IPS-NIHi7 (cell line): Measurements from ENCODE around the gene STX18.

Experiments
- DNase-seq: peaks from one replicate; pipeline ENCODE4 v3.0.0; 2012; ENCODE audit warnings: mixed read lengths; ENCODE audit errors: extremely low spot score

STX18 gene

GRCh38 chr4:4419896-4420295, 122.0 kb downstream of the STX18 start:
- no peak for DNase-seq

- no peak for DNase-seq
Observed at GRCh38 chr4:4418676-4419390, 123.0 kb downstream of the STX18 start.

- no peak for DNase-seq
Observed at GRCh38 chr4:4417886-4418285, 124.0 kb downstream of the STX18 start.

- DNase-seq: no peak
Observed at GRCh38 chr4:4416981-4417380, 124.9 kb downstream of the STX18 start.

GRCh38 chr4:4415806-4416805, 125.7 kb downstream of the STX18 start:
- DNase-seq: no peak

GRCh38 chr4:4415107-4415805, 126.6 kb downstream of the STX18 start:
- DNase-seq: no peak

- no peak for DNase-seq
Observed at GRCh38 chr4:4413806-4414205, 128.0 kb downstream of the STX18 start.

GRCh38 chr4:4413373-4413725, 128.5 kb downstream of the STX18 start:
- no peak for DNase-seq

GRCh38 chr4:4412641-4413372, 129.0 kb downstream of the STX18 start:
- DNase-seq: no peak

GRCh38 chr4:4411906-4412305, 129.9 kb downstream of the STX18 start:
- DNase-seq: no peak

GRCh38 chr4:4410271-4410670, 131.6 kb downstream of the STX18 start:
- no peak for DNase-seq

GRCh38 chr4:4409416-4410115, 132.3 kb downstream of the STX18 start:
- no peak for DNase-seq

- no peak for DNase-seq
Observed at GRCh38 chr4:4408576-4409335, 133.1 kb downstream of the STX18 start.

GRCh38 chr4:4408132-4408523, 133.7 kb downstream of the STX18 start:
- DNase-seq: no peak

- DNase-seq: no peak
Observed at GRCh38 chr4:4407299-4408131, 134.3 kb downstream of the STX18 start.

GRCh38 chr4:4406455-4407298, 135.2 kb downstream of the STX18 start:
- DNase-seq: no peak

GRCh38 chr4:4405358-4405962, 136.4 kb downstream of the STX18 start:
- no peak for DNase-seq

- DNase-seq: no peak
Observed at GRCh38 chr4:4402966-4403365, 138.9 kb downstream of the STX18 start.
